ENCODE measurements around the gene LCN2.

GRCh38 chr9:128138001-128138400 lies 11.3 kb upstream of the LCN2 start:
- TF ChIP-seq SUZ12 (IDR thresholded peaks at IDR 0.05; ENCODE audit: extremely low read depth, insufficient read depth, insufficient read length) (no peak), ZNF274 (IDR thresholded peaks at IDR 0.05; ENCODE audit: low read depth, low read length) (no peak)
